B cell (primary cell): ENCODE data around the gene STK16.

ENCODE experiments used
- EZH2 ChIP-seq: IDR thresholded peaks from 2 replicates; pipeline ENCODE4 v1.6.1; 2012; ENCODE audit warnings: borderline replicate concordance, low read depth, mild to moderate bottlenecking, moderate library complexity, low read length; ENCODE audit not compliant: insufficient read depth, poor library complexity, severe bottlenecking
- TF ChIP-seq, protein P1 (sequence below): fragments of 200-600 bp; IDR thresholded peaks from one replicate; pipeline ENCODE4 v1.8.0; 2022; ENCODE audit warnings: antibody characterized with exemption, mild to moderate bottlenecking

DNA sequence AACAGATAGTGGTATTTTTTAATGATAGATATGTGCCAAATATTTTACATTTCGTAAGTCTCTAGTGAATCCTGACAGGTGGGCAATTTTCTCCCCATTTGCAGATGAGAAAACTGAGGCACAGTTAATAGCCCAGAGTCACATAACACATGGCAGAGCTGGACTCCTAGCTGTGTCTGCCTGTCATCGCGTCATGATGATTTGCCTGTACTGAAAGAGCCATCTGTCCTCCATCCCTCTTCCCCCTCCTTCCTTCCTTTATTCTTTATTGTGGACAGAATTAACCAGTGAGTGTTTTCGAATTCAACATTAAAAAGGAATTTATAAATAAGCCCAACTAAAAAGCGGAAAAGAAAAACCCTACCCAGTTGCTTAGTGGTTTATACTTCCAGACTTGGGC, 37.1 kb downstream of the STK16 start:
- no peak for TF ChIP-seq EZH2
- TF ChIP-seq, protein P1, sequence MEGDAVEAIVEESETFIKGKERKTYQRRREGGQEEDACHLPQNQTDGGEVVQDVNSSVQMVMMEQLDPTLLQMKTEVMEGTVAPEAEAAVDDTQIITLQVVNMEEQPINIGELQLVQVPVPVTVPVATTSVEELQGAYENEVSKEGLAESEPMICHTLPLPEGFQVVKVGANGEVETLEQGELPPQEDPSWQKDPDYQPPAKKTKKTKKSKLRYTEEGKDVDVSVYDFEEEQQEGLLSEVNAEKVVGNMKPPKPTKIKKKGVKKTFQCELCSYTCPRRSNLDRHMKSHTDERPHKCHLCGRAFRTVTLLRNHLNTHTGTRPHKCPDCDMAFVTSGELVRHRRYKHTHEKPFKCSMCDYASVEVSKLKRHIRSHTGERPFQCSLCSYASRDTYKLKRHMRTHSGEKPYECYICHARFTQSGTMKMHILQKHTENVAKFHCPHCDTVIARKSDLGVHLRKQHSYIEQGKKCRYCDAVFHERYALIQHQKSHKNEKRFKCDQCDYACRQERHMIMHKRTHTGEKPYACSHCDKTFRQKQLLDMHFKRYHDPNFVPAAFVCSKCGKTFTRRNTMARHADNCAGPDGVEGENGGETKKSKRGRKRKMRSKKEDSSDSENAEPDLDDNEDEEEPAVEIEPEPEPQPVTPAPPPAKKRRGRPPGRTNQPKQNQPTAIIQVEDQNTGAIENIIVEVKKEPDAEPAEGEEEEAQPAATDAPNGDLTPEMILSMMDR: no peak
